Cardiac muscle cell (in vitro differentiated cells and primary cell): ENCODE data around the gene SLC35E1. TPM values are rescaled to one million over a fixed set of nuclear protein-coding genes. Genes with fewer than 3 reads are reported as not detected.

Experiments used
- DNase-seq, 2 donors: peaks; one replicate each; pipeline versions ENCODE4 v3.0.0 to v3.0.0-alpha.2; 2010 to 2017; ENCODE audit warnings: low read depth in 1 of 2, low spot score in 1 of 2
- H3K27ac ChIP-seq: fragments of 200-600 bp; sonication (generic); 2 replicates; pipeline ENCODE4 v1.5.1; 2016
- H3K27me3 ChIP-seq: fragments of 200-600 bp; sonication (generic); 2 replicates; pipeline ENCODE4 v1.6.0; 2016; ENCODE audit warnings: control low read depth
- H3K36me3 ChIP-seq: fragments of 200-600 bp; sonication (generic); 2 replicates; pipeline ENCODE4 v1.5.1; 2016; ENCODE audit warnings: control low read depth
- H3K4me1 ChIP-seq: fragments of 200-600 bp; sonication (generic); 2 replicates; pipeline ENCODE4 v1.8.1; 2017; ENCODE audit warnings: low read depth, mild to moderate bottlenecking, mixed run types
- H3K4me3 ChIP-seq: fragments of 200-600 bp; sonication (generic); 2 replicates; pipeline ENCODE4 v1.5.1; 2016; ENCODE audit warnings: mild to moderate bottlenecking
- H3K9me3 ChIP-seq: fragments of 200-600 bp; sonication (generic); 2 replicates; pipeline ENCODE4 v1.5.1; 2017; ENCODE audit warnings: low read depth, mild to moderate bottlenecking, control low read depth
- polyA plus RNA-seq: library from polyadenylated mRNA; unstranded; fragments of >200 nt; fragmentation: Nextera tagmentation; extraction: Ambion mirVana; gene quantifications from 2 replicates; pipeline ENCODE4 v1.2.1, GENCODE V29; 2016
- total RNA-seq: library from RNA; depleted of rRNA; stranded (reverse); fragments of >200 nt; gene quantifications from 2 replicates; pipeline ENCODE4 v1.2.3, GENCODE V29; 2016
- TF ChIP-seq, protein P1 (sequence below): IDR thresholded peaks from 2 replicates; pipeline ENCODE4 v1.5.1; 2012; ENCODE audit warnings: low read depth, mild to moderate bottlenecking, low read length

The SLC35E1 gene
- total and polyA plus RNA-seq, 2 experiments from 2014 or later, result 22.5 to 29.7 TPM

DNA sequence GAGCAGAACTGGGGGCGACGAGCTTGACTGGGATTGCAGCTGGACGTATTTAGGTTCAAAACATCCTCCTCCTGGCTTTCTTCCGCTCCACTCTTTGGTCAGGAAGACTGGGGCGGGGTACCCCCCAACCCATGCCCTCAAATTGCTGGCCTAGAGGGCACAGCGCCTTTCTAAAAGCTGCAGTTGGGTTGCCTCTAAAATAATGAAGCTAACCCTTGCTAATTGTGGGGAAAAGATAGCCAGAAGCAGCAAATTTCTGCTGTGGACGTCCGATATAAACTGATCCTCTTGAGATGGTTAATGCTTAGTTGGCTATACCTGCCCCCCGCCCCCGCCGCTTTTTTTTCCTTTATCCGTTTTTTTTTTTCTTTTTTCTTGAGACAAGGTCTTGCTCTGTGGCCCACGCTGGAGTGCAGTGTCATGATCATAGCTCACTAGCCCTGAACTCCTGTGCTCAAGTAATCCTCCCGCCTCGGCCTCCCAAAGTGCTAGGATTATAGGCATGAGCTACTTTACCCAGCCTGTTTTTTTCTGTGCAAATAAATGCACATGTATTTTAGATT, 29.2 kb downstream of the SLC35E1 start:
- peak in 1 of 2 donors; percentile 3 for DNase-seq

DNA sequence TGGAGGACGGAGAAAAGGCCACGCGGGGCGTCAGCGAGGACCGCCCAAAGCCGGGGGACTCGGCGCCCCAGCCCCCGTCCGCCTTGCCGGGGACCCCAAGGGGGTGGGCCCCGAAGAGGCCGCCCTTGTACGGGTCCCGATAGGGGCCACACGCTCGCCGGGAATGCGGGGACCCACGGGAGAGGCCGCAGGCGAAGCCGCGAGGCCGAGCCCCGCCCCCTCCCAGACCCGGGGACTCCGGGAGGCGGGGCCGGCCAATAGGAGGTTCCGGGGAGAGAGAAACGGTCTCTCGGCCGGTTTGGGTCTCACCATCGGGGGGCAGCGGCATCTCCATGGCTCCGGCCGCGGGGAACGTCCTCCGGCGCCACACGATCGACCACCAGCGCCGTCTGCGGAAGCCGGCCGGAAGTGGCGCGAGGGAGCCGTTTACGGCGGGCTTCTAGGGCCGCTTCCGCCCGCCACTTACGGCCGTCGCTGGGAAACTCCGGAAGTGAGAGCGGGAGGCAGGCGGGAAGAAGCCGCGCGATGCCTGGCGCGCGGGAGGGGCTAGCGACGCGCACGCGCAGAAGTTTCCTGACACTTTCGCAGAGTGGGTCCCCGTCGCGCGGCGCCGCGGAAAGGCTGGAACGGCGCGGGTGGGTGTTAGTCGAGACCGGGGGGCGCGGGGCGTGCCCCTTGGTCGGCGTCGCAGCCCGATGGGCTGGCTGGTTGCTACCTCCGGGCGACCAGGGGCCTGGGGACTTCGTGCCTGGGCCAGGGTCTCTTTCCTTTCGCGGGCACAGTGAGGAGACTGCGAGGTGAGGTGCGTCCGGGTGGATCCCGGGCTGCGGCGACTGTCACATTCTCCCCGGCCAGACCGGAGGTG, 29.9 kb downstream of the SLC35E1 start, which contains the start of gene CHERP:
TSS of gene CHERP (minus strand) at position 393 of the 865 bp plus-strand sequence. CDS start at position 334, 59 bp downstream.
- H3K4me1 ChIP-seq, result peaks cover 9% of the 10 kb centered on the region
- peak within 1 kb of the TSS; percentile 89 for H3K27ac ChIP-seq
- H3K27me3 ChIP-seq, result no peaks in the 10 kb centered on the region
- TF ChIP-seq, protein P1, sequence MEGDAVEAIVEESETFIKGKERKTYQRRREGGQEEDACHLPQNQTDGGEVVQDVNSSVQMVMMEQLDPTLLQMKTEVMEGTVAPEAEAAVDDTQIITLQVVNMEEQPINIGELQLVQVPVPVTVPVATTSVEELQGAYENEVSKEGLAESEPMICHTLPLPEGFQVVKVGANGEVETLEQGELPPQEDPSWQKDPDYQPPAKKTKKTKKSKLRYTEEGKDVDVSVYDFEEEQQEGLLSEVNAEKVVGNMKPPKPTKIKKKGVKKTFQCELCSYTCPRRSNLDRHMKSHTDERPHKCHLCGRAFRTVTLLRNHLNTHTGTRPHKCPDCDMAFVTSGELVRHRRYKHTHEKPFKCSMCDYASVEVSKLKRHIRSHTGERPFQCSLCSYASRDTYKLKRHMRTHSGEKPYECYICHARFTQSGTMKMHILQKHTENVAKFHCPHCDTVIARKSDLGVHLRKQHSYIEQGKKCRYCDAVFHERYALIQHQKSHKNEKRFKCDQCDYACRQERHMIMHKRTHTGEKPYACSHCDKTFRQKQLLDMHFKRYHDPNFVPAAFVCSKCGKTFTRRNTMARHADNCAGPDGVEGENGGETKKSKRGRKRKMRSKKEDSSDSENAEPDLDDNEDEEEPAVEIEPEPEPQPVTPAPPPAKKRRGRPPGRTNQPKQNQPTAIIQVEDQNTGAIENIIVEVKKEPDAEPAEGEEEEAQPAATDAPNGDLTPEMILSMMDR, result no peak
- H3K9me3 ChIP-seq, result no peaks in the 10 kb centered on the region
- peak; percentile 95 to 97 for DNase-seq
- peaks cover 5% of the 10 kb centered on the region for H3K36me3 ChIP-seq
- peak within 1 kb of the TSS; percentile 80 for H3K4me3 ChIP-seq

More for the DNA sequence above, 29.2 kb downstream of the SLC35E1 start:
- Histone ChIP-seq H3K9me3 (no peaks in the 10 kb centered on the region), H3K4me3 (peak overlapping the region; percentile 80), H3K36me3 (peaks cover 5% of the 10 kb centered on the region), H3K27me3 (no peaks in the 10 kb centered on the region), H3K4me1 (peaks cover 9% of the 10 kb centered on the region), H3K27ac (peak overlapping the region; percentile 89)
- TF ChIP-seq, protein P1, result no peak

DNA sequence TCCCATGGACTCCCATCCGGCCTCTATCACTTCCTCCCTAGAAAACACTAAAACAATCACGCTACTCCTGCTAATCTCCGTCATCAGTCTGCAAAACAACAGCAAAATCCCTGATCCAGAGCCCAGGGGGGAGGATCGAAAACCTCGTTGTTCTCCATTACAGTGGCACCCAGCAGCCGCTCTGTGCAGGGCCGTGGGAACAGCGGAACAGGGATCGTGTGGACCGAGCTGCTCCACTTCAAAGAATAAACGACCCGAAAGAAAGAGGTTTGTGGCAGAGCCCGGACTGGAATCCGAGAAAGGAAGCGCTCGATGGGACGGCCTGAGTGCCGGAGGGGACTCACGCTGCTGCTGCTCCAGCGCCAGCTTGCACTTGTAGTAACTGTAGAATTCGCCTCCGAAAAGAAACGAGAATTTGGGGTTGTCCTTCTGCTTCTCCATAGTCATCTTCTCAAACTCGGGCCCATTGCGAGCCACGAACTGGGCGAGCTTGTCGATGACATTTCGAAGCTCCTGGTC, 30.6 kb downstream of the SLC35E1 start:
- peaks cover 9% of the 10 kb centered on the region for H3K4me1 ChIP-seq
- no peaks in the 10 kb centered on the region for H3K9me3 ChIP-seq
- H3K27ac ChIP-seq, result peak overlapping the region; percentile 89
- TF ChIP-seq, protein P1, result no peak
- DNase-seq, result peak; percentile 22 to 50
- H3K27me3 ChIP-seq, result no peaks in the 10 kb centered on the region
- peak overlapping the region; percentile 80 for H3K4me3 ChIP-seq
- H3K36me3 ChIP-seq, result peaks cover 5% of the 10 kb centered on the region

DNA sequence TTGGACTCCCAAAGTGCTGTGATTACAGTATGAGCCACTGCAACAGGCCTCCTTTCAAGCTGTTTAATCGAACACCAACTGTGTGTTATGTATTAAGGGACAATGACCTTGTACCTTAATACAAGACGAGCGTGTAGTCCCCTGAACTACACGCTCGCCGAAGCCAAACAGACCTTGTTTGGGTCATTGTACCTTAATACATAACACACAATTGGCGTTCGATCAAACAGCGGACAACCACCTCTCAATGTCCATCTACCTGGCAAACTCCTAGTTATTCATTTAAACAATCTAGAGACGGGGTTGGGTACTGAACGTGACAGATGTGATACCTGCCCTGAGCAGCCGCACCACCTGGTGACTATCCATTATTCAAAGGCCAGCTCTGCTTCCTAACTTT, 31.3 kb downstream of the SLC35E1 start:
- Histone ChIP-seq H3K27ac (peak overlapping the region; percentile 89), H3K27me3 (no peaks in the 10 kb centered on the region), H3K4me3 (peak overlapping the region; percentile 80), H3K36me3 (peaks cover 5% of the 10 kb centered on the region), H3K4me1 (peaks cover 9% of the 10 kb centered on the region), H3K9me3 (no peaks in the 10 kb centered on the region)
- no peak for DNase-seq
- TF ChIP-seq, protein P1, result no peak

DNA sequence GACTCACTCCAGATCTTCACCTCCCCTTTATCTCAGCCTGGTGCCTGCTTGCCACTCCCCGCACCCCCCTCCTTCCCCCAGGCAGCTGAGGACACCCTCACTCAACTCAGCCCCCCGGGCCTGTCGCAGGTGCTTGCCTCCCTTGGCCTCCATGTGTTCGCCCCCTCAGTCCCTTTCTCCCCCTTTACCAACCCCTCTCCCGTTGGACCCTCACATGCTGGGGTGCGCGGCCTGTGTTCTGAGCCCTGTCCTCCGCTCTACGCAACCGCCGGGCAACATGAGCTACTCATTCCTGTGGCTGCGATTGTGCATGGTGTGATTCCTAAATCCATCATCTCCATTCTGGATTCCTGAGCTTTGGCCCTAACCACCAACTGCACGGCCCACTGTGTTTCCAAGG, 35.1 kb downstream of the SLC35E1 start:
- no peak for DNase-seq
- Histone ChIP-seq H3K36me3 (peaks cover 23% of the 10 kb centered on the region), H3K27me3 (no peaks in the 10 kb centered on the region), H3K4me1 (peaks cover 6% of the 10 kb centered on the region), H3K9me3 (no peaks in the 10 kb centered on the region), H3K27ac (no peak overlapping the region), H3K4me3 (no peak overlapping the region)
- TF ChIP-seq, protein P1, result no peak
